RWPE2 (cell line): ENCODE results near the gene ADAMTSL1.

Experiments used
- ATAC-seq: fragments of 200-7000 bp; cut with Tn5 transposase; 3 replicates; pipeline ENCODE4 v1.9.1; 2021; ENCODE audit warnings: low read depth
- DNase-seq: peaks from one replicate; pipeline ENCODE4 v3.0.0-alpha.2; 2020; ENCODE audit warnings: low spot score
- H3K27ac ChIP-seq: fragments of 450-650 bp; 2 replicates; pipeline ENCODE4 v1.5.1; 2017; ENCODE audit warnings: mild to moderate bottlenecking; ENCODE audit not compliant: poor library complexity, severe bottlenecking
- H3K27me3 ChIP-seq: fragments of 250-450 bp; sonication (Bioruptor Pico); 2 replicates; pipeline ENCODE4 v1.5.1; 2021; ENCODE audit warnings: mild to moderate bottlenecking, moderate library complexity; ENCODE audit not compliant: insufficient read depth, poor library complexity, severe bottlenecking
- H3K36me3 ChIP-seq: fragments of 250-450 bp; sonication (Bioruptor Pico); 2 replicates; pipeline ENCODE4 v1.5.1; 2020; ENCODE audit warnings: low read depth, mild to moderate bottlenecking, moderate library complexity
- H3K4me1 ChIP-seq: fragments of 250-450 bp; sonication (Bioruptor Pico); 2 replicates; pipeline ENCODE4 v1.5.1; 2021; ENCODE audit warnings: mild to moderate bottlenecking, moderate library complexity; ENCODE audit not compliant: insufficient read depth, poor library complexity, severe bottlenecking
- H3K4me3 ChIP-seq: fragments of 250-450 bp; sonication (Bioruptor Pico); 2 replicates; pipeline ENCODE4 v1.5.1; 2021; ENCODE audit warnings: mild to moderate bottlenecking, moderate library complexity; ENCODE audit not compliant: severe bottlenecking
- H3K9me3 ChIP-seq: fragments of 250-450 bp; sonication (Bioruptor Pico); 2 replicates; pipeline ENCODE4 v1.5.1; 2021; ENCODE audit warnings: mild to moderate bottlenecking, moderate library complexity; ENCODE audit not compliant: severe bottlenecking
- CTCF ChIP-seq: fragments of 450-650 bp; IDR thresholded peaks from one replicate; pipeline ENCODE4 v1.5.1; 2017; ENCODE audit warnings: mild to moderate bottlenecking, moderate library complexity; ENCODE audit not compliant: poor library complexity, severe bottlenecking

The ADAMTSL1 gene

GRCh38 chr9:18500451-18500850, 26.5 kb downstream of the ADAMTSL1 start:
- Histone ChIP-seq H3K9me3 (no peaks in the 10 kb centered on the region), H3K4me1 (peaks cover 5% of the 10 kb centered on the region), H3K36me3 (no peaks in the 10 kb centered on the region), H3K27me3 (no peaks in the 10 kb centered on the region), H3K27ac (no peak overlapping the region), H3K4me3 (no peak overlapping the region)
- ATAC-seq (no peak), DNase-seq (no peak)
- TF ChIP-seq CTCF = no peak

- ATAC-seq (no peak), DNase-seq (no peak)
- H3K4me1 ChIP-seq = peaks cover 5% of the 10 kb centered on the region
- no peaks in the 10 kb centered on the region for H3K36me3 ChIP-seq
- no peak for TF ChIP-seq CTCF
- no peak overlapping the region for H3K27ac ChIP-seq
- no peaks in the 10 kb centered on the region for H3K27me3 ChIP-seq
- no peaks in the 10 kb centered on the region for H3K9me3 ChIP-seq
- H3K4me3 ChIP-seq = no peak overlapping the region
Measured at GRCh38 chr9:18501949-18502348, 28.0 kb downstream of the ADAMTSL1 start.

- ATAC-seq (no peak), DNase-seq (no peak)
- no peak overlapping the region for H3K4me3 ChIP-seq
- H3K4me1 ChIP-seq = peaks cover 5% of the 10 kb centered on the region
- H3K9me3 ChIP-seq = no peaks in the 10 kb centered on the region
- H3K27ac ChIP-seq = no peak overlapping the region
- H3K27me3 ChIP-seq = no peaks in the 10 kb centered on the region
- H3K36me3 ChIP-seq = no peaks in the 10 kb centered on the region
- no peak for TF ChIP-seq CTCF
Measured at GRCh38 chr9:18502546-18502945, 28.6 kb downstream of the ADAMTSL1 start.

GRCh38 chr9:18504707-18505106, 30.8 kb downstream of the ADAMTSL1 start:
- Histone ChIP-seq H3K36me3 (no peaks in the 10 kb centered on the region), H3K27me3 (no peaks in the 10 kb centered on the region), H3K4me1 (peaks cover 5% of the 10 kb centered on the region), H3K4me3 (no peak overlapping the region), H3K27ac (no peak overlapping the region), H3K9me3 (no peaks in the 10 kb centered on the region)
- TF ChIP-seq CTCF = no peak
- ATAC-seq = no peak
- no peak for DNase-seq

GRCh38 chr9:18507151-18507550, 33.2 kb downstream of the ADAMTSL1 start:
- Histone ChIP-seq H3K4me3 (no peak overlapping the region), H3K9me3 (no peaks in the 10 kb centered on the region), H3K36me3 (no peaks in the 10 kb centered on the region), H3K4me1 (no peaks in the 10 kb centered on the region), H3K27me3 (no peaks in the 10 kb centered on the region), H3K27ac (no peak overlapping the region)
- DNase-seq = no peak
- ATAC-seq = no peak
- no peak for TF ChIP-seq CTCF
